ENCODE measurements around the gene PPP2R2B.

The PPP2R2B gene

GRCh38 chr5:146717951-146718350, 160.6 kb downstream of the PPP2R2B start:
- no peak for DNase-seq (ENCODE audit: low read depth)
- H3K36me3 ChIP-seq (ENCODE audit: control insufficient read depth, insufficient read depth, low read length, severe bottlenecking) = no peaks in the 10 kb centered on the region
- no peaks in the 10 kb centered on the region for H3K9me3 ChIP-seq (ENCODE audit: control insufficient read depth, low read length)
- peaks cover 4% of the 10 kb centered on the region for H3K27me3 ChIP-seq (replicated peaks; ENCODE audit: control insufficient read depth, insufficient read depth, low read length)
- H3K4me3 ChIP-seq (ENCODE audit: low read length) = no peak overlapping the region
- peaks cover 16% of the 10 kb centered on the region for H3K4me1 ChIP-seq (ENCODE audit: control insufficient read depth, insufficient read depth, low read length)
- H3K9ac ChIP-seq (ENCODE audit: low read length) = no peak overlapping the region

GRCh38 chr5:146716636-146717035, 161.9 kb downstream of the PPP2R2B start:
- Histone ChIP-seq H3K27me3 (replicated peaks; ENCODE audit: control insufficient read depth, insufficient read depth, low read length) (peaks cover 4% of the 10 kb centered on the region), H3K9ac (ENCODE audit: low read length) (no peak overlapping the region), H3K36me3 (ENCODE audit: control insufficient read depth, insufficient read depth, low read length, severe bottlenecking) (no peaks in the 10 kb centered on the region), H3K4me3 (ENCODE audit: low read length) (no peak overlapping the region), H3K4me1 (ENCODE audit: control insufficient read depth, insufficient read depth, low read length) (peaks cover 5% of the 10 kb centered on the region), H3K9me3 (ENCODE audit: control insufficient read depth, low read length) (no peaks in the 10 kb centered on the region)
- no peak for DNase-seq (ENCODE audit: low read depth)

- Histone ChIP-seq H3K9me3 (ENCODE audit: control insufficient read depth, low read length) (no peaks in the 10 kb centered on the region), H3K4me1 (ENCODE audit: control insufficient read depth, insufficient read depth, low read length) (no peaks in the 10 kb centered on the region), H3K9ac (ENCODE audit: low read length) (no peak overlapping the region), H3K4me3 (ENCODE audit: low read length) (no peak overlapping the region), H3K27me3 (replicated peaks; ENCODE audit: control insufficient read depth, insufficient read depth, low read length) (peaks cover 4% of the 10 kb centered on the region), H3K36me3 (ENCODE audit: control insufficient read depth, insufficient read depth, low read length, severe bottlenecking) (no peaks in the 10 kb centered on the region)
- DNase-seq (ENCODE audit: low read depth) = no peak
Observed at GRCh38 chr5:146710348-146710747, 168.2 kb downstream of the PPP2R2B start.

GRCh38 chr5:146707316-146707715, 171.2 kb downstream of the PPP2R2B start:
- Histone ChIP-seq H3K27me3 (replicated peaks; ENCODE audit: control insufficient read depth, insufficient read depth, low read length) (no peaks in the 10 kb centered on the region), H3K4me3 (ENCODE audit: low read length) (no peak overlapping the region), H3K36me3 (ENCODE audit: control insufficient read depth, insufficient read depth, low read length, severe bottlenecking) (no peaks in the 10 kb centered on the region), H3K4me1 (ENCODE audit: control insufficient read depth, insufficient read depth, low read length) (peaks cover 10% of the 10 kb centered on the region), H3K9me3 (ENCODE audit: control insufficient read depth, low read length) (no peaks in the 10 kb centered on the region), H3K9ac (ENCODE audit: low read length) (no peak overlapping the region)
- no peak for DNase-seq (ENCODE audit: low read depth)

GRCh38 chr5:146706321-146706972, 172.1 kb downstream of the PPP2R2B start:
- Histone ChIP-seq H3K9ac (ENCODE audit: low read length) (no peak overlapping the region), H3K4me1 (ENCODE audit: control insufficient read depth, insufficient read depth, low read length) (peaks cover 10% of the 10 kb centered on the region), H3K9me3 (ENCODE audit: control insufficient read depth, low read length) (no peaks in the 10 kb centered on the region), H3K4me3 (ENCODE audit: low read length) (no peak overlapping the region), H3K36me3 (ENCODE audit: control insufficient read depth, insufficient read depth, low read length, severe bottlenecking) (no peaks in the 10 kb centered on the region), H3K27me3 (replicated peaks; ENCODE audit: control insufficient read depth, insufficient read depth, low read length) (no peaks in the 10 kb centered on the region)
- DNase-seq (ENCODE audit: low read depth) = no peak

- no peak overlapping the region for H3K9ac ChIP-seq (ENCODE audit: low read length)
- no peak overlapping the region for H3K4me3 ChIP-seq (ENCODE audit: low read length)
- H3K4me1 ChIP-seq (ENCODE audit: control insufficient read depth, insufficient read depth, low read length) = peaks cover 10% of the 10 kb centered on the region
Observed at GRCh38 chr5:146704949-146705665, 173.4 kb downstream of the PPP2R2B start.

GRCh38 chr5:146703899-146704298, 174.7 kb downstream of the PPP2R2B start:
- Histone ChIP-seq H3K4me1 (ENCODE audit: control insufficient read depth, insufficient read depth, low read length) (peaks cover 10% of the 10 kb centered on the region), H3K9me3 (ENCODE audit: control insufficient read depth, low read length) (no peaks in the 10 kb centered on the region), H3K4me3 (ENCODE audit: low read length) (no peak overlapping the region), H3K36me3 (ENCODE audit: control insufficient read depth, insufficient read depth, low read length, severe bottlenecking) (no peaks in the 10 kb centered on the region), H3K27me3 (replicated peaks; ENCODE audit: control insufficient read depth, insufficient read depth, low read length) (no peaks in the 10 kb centered on the region), H3K9ac (ENCODE audit: low read length) (no peak overlapping the region)
- DNase-seq (ENCODE audit: low read depth) = no peak

More at GRCh38 chr5:146704949-146705665, 173.4 kb downstream of the PPP2R2B start:
- no peak for DNase-seq (ENCODE audit: low read depth)
- no peaks in the 10 kb centered on the region for H3K27me3 ChIP-seq (replicated peaks; ENCODE audit: control insufficient read depth, insufficient read depth, low read length)
- no peaks in the 10 kb centered on the region for H3K36me3 ChIP-seq (ENCODE audit: control insufficient read depth, insufficient read depth, low read length, severe bottlenecking)
- H3K9me3 ChIP-seq (ENCODE audit: control insufficient read depth, low read length) = no peaks in the 10 kb centered on the region

- Histone ChIP-seq H3K4me1 (ENCODE audit: control insufficient read depth, insufficient read depth, low read length) (peaks cover 10% of the 10 kb centered on the region), H3K9ac (ENCODE audit: low read length) (no peak overlapping the region), H3K4me3 (ENCODE audit: low read length) (no peak overlapping the region)
Observed at GRCh38 chr5:146703499-146703898, 175.1 kb downstream of the PPP2R2B start.

GRCh38 chr5:146699664-146700418, 178.7 kb downstream of the PPP2R2B start:
- Histone ChIP-seq H3K9ac (ENCODE audit: low read length) (no peak overlapping the region), H3K36me3 (ENCODE audit: control insufficient read depth, insufficient read depth, low read length, severe bottlenecking) (no peaks in the 10 kb centered on the region), H3K9me3 (ENCODE audit: control insufficient read depth, low read length) (no peaks in the 10 kb centered on the region), H3K4me3 (ENCODE audit: low read length) (no peak overlapping the region), H3K27me3 (replicated peaks; ENCODE audit: control insufficient read depth, insufficient read depth, low read length) (no peaks in the 10 kb centered on the region), H3K4me1 (ENCODE audit: control insufficient read depth, insufficient read depth, low read length) (peaks cover 10% of the 10 kb centered on the region)
- DNase-seq (ENCODE audit: low read depth) = no peak

More at GRCh38 chr5:146703499-146703898, 175.1 kb downstream of the PPP2R2B start:
- Histone ChIP-seq H3K27me3 (replicated peaks; ENCODE audit: control insufficient read depth, insufficient read depth, low read length) (no peaks in the 10 kb centered on the region), H3K9me3 (ENCODE audit: control insufficient read depth, low read length) (no peaks in the 10 kb centered on the region), H3K36me3 (ENCODE audit: control insufficient read depth, insufficient read depth, low read length, severe bottlenecking) (no peaks in the 10 kb centered on the region)
- no peak for DNase-seq (ENCODE audit: low read depth)

GRCh38 chr5:146699138-146699537, 179.4 kb downstream of the PPP2R2B start:
- Histone ChIP-seq H3K9ac (ENCODE audit: low read length) (no peak overlapping the region), H3K4me1 (ENCODE audit: control insufficient read depth, insufficient read depth, low read length) (peaks cover 6% of the 10 kb centered on the region), H3K27me3 (replicated peaks; ENCODE audit: control insufficient read depth, insufficient read depth, low read length) (no peaks in the 10 kb centered on the region), H3K9me3 (ENCODE audit: control insufficient read depth, low read length) (no peaks in the 10 kb centered on the region), H3K36me3 (ENCODE audit: control insufficient read depth, insufficient read depth, low read length, severe bottlenecking) (no peaks in the 10 kb centered on the region), H3K4me3 (ENCODE audit: low read length) (no peak overlapping the region)
- no peak for DNase-seq (ENCODE audit: low read depth)

- Histone ChIP-seq H3K27me3 (replicated peaks; ENCODE audit: control insufficient read depth, insufficient read depth, low read length) (no peaks in the 10 kb centered on the region), H3K36me3 (ENCODE audit: control insufficient read depth, insufficient read depth, low read length, severe bottlenecking) (no peaks in the 10 kb centered on the region), H3K9me3 (ENCODE audit: control insufficient read depth, low read length) (no peaks in the 10 kb centered on the region), H3K9ac (ENCODE audit: low read length) (no peak overlapping the region), H3K4me3 (ENCODE audit: low read length) (no peak overlapping the region), H3K4me1 (ENCODE audit: control insufficient read depth, insufficient read depth, low read length) (peaks cover 1% of the 10 kb centered on the region)
- no peak for DNase-seq (ENCODE audit: low read depth)
Observed at GRCh38 chr5:146698651-146699050, 179.9 kb downstream of the PPP2R2B start.
